Measurements from ENCODE around the gene PPP1R37.
A peak's percentile ranks its signal among the peaks of the same experiment; 100 is the strongest.
"Not testable (repeated sequence)": the region's sequence is repeated elsewhere in the genome, so short reads cannot be mapped to it uniquely, and the experiment has no call there.

Gene PPP1R37

GRCh38 chr19:45096700-45097099 lies 3.7 kb downstream of the PPP1R37 start:
- no peak for DNase-seq

GRCh38 chr19:45097450-45097775 lies 4.4 kb downstream of the PPP1R37 start:
- DNase-seq = no peak

GRCh38 chr19:45097776-45098520 lies 5.0 kb downstream of the PPP1R37 start:
- DNase-seq = no peak

- DNase-seq = no peak
Observed at GRCh38 chr19:45098521-45099466, 5.8 kb downstream of the PPP1R37 start.

- DNase-seq = no peak
Observed at GRCh38 chr19:45099467-45100191, 6.7 kb downstream of the PPP1R37 start.

- DNase-seq = no peak
Observed at GRCh38 chr19:45100201-45100600, 7.2 kb downstream of the PPP1R37 start.

- DNase-seq = no peak
Observed at GRCh38 chr19:45100846-45101252, 7.9 kb downstream of the PPP1R37 start.

- DNase-seq = no peak
Observed at GRCh38 chr19:45101806-45102205, 8.8 kb downstream of the PPP1R37 start.

GRCh38 chr19:45102481-45102880 lies 9.5 kb downstream of the PPP1R37 start:
- DNase-seq = no peak

- no peak for DNase-seq
Observed at GRCh38 chr19:45103156-45103507, 10.2 kb downstream of the PPP1R37 start.

- DNase-seq = peak; percentile 53
Observed at GRCh38 chr19:45103508-45104319, 10.7 kb downstream of the PPP1R37 start.

- DNase-seq = no peak
Observed at GRCh38 chr19:45104658-45105349, 11.8 kb downstream of the PPP1R37 start.

GRCh38 chr19:45106363-45106762 lies 13.4 kb downstream of the PPP1R37 start:
- not testable (repeated sequence) for DNase-seq

- DNase-seq = no peak
Observed at GRCh38 chr19:45107621-45108150, 14.7 kb downstream of the PPP1R37 start.

- no peak for DNase-seq
Observed at GRCh38 chr19:45110851-45111266, 17.9 kb downstream of the PPP1R37 start.

GRCh38 chr19:45112111-45112827 lies 19.3 kb downstream of the PPP1R37 start:
- no peak for DNase-seq

GRCh38 chr19:45113628-45114027 lies 20.6 kb downstream of the PPP1R37 start:
- DNase-seq = no peak

GRCh38 chr19:45114116-45114515 lies 21.1 kb downstream of the PPP1R37 start:
- DNase-seq = no peak

- DNase-seq = peak; percentile 92
Observed at GRCh38 chr19:45115809-45116615, 23.0 kb downstream of the PPP1R37 start.

GRCh38 chr19:45117167-45117594 lies 24.2 kb downstream of the PPP1R37 start:
- peak; percentile 29 for DNase-seq
